ENCODE measurements around the gene IL1F10.

Gene IL1F10

DNA sequence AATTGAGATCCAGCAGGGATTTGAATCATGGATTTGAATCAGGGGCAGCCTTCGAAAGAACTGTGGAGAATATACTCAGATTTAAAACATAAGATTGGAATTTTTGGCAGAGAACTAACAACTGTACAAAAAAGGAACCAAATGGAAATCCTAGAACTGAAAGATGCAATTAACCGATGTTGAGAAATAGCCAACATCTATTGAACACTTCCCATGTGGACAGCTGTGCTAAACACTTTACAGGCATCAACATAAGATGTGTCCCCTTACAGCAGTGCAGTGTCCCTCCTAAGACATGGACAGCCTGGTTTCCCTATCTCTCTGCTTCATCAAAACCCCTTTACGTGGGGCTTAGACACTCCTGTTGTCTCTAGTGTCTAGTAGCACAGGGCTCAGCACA lies 56.0 kb downstream of the IL1F10 start:
- ATAC-seq: no peak
- TF ChIP-seq TOX (CRISPR knock-in tag; IDR thresholded peaks at IDR 0.05; ENCODE audit: borderline replicate concordance) (no peak), ZFP30 (CRISPR knock-in tag; IDR thresholded peaks at IDR 0.05) (no peak), ZC3H10 (CRISPR knock-in tag; IDR thresholded peaks at IDR 0.05) (no peak), POU6F1 (CRISPR knock-in tag; IDR thresholded peaks at IDR 0.05; ENCODE audit: borderline replicate concordance, low read depth) (no peak), SNAI2 (CRISPR knock-in tag; IDR thresholded peaks at IDR 0.05) (no peak), PATZ1 (CRISPR knock-in tag; IDR thresholded peaks at IDR 0.05; ENCODE audit: borderline replicate concordance) (no peak), ISL1 (CRISPR knock-in tag; IDR thresholded peaks at IDR 0.05) (no peak), CSDC2 (CRISPR knock-in tag; IDR thresholded peaks at IDR 0.05) (no peak)
- TF ChIP-seq, protein P1, sequence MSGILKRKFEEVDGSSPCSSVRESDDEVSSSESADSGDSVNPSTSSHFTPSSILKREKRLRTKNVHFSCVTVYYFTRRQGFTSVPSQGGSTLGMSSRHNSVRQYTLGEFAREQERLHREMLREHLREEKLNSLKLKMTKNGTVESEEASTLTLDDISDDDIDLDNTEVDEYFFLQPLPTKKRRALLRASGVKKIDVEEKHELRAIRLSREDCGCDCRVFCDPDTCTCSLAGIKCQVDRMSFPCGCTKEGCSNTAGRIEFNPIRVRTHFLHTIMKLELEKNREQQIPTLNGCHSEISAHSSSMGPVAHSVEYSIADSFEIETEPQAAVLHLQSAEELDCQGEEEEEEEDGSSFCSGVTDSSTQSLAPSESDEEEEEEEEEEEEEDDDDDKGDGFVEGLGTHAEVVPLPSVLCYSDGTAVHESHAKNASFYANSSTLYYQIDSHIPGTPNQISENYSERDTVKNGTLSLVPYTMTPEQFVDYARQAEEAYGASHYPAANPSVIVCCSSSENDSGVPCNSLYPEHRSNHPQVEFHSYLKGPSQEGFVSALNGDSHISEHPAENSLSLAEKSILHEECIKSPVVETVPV (CRISPR knock-in tag; IDR thresholded peaks at IDR 0.05): no peak

DNA sequence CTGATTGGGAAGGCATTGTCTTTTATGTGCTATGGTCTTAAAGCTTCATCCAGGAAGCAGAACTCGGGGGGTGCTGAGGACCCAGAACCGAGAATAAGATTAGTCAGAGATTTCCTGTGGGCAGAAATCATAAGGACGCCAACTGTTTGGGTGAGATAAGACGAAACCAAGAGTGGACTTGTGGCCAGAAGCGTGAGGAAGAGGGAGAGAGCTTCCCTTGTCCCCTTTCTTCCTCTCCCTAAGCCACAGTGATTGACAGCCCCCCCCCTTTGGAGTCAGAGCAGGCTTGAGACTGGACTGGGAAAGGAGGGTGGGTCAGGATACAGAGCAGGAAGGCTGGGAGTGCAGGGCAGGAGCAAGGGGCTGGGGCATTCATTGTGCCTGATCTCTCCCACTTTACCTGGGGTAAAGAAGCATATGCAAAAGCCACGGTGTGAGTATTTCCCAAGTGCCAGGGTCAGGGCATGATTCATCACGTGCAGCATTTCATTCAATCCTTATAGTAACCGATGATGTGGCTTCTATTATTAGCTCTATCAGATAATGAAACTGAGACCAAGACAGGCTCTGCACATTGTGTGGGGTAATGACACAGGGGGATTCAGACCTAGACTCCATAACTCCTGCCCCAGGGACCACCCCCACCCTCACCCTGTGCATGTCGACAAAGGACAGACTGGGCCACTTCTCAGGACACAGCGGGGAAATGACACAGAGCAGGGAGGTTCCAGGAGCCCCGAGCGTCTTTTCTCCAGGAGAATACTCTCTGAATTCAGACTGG lies 56.6 kb downstream of the IL1F10 start:
- no peak for TF ChIP-seq ARNTL (CRISPR knock-in tag; IDR thresholded peaks at IDR 0.05; ENCODE audit: borderline replicate concordance, low read depth)
- no peak for TF ChIP-seq ZFP30 (CRISPR knock-in tag; IDR thresholded peaks at IDR 0.05)
- TF ChIP-seq BACH2 (CRISPR knock-in tag; IDR thresholded peaks at IDR 0.05; ENCODE audit: borderline replicate concordance): no peak
- TF ChIP-seq TOX (CRISPR knock-in tag; IDR thresholded peaks at IDR 0.05; ENCODE audit: borderline replicate concordance): no peak
- no peak for TF ChIP-seq ZNF70 (CRISPR knock-in tag; IDR thresholded peaks at IDR 0.05)
- TF ChIP-seq CSDC2 (CRISPR knock-in tag; IDR thresholded peaks at IDR 0.05): no peak
- no peak for TF ChIP-seq ISL1 (CRISPR knock-in tag; IDR thresholded peaks at IDR 0.05)
- TF ChIP-seq, protein P2, sequence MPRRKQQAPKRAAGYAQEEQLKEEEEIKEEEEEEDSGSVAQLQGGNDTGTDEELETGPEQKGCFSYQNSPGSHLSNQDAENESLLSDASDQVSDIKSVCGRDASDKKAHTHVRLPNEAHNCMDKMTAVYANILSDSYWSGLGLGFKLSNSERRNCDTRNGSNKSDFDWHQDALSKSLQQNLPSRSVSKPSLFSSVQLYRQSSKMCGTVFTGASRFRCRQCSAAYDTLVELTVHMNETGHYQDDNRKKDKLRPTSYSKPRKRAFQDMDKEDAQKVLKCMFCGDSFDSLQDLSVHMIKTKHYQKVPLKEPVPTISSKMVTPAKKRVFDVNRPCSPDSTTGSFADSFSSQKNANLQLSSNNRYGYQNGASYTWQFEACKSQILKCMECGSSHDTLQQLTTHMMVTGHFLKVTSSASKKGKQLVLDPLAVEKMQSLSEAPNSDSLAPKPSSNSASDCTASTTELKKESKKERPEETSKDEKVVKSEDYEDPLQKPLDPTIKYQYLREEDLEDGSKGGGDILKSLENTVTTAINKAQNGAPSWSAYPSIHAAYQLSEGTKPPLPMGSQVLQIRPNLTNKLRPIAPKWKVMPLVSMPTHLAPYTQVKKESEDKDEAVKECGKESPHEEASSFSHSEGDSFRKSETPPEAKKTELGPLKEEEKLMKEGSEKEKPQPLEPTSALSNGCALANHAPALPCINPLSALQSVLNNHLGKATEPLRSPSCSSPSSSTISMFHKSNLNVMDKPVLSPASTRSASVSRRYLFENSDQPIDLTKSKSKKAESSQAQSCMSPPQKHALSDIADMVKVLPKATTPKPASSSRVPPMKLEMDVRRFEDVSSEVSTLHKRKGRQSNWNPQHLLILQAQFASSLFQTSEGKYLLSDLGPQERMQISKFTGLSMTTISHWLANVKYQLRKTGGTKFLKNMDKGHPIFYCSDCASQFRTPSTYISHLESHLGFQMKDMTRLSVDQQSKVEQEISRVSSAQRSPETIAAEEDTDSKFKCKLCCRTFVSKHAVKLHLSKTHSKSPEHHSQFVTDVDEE (CRISPR knock-in tag; IDR thresholded peaks at IDR 0.05): no peak
- no peak for TF ChIP-seq RARB (CRISPR knock-in tag; IDR thresholded peaks at IDR 0.05)
- TF ChIP-seq, protein P3, sequence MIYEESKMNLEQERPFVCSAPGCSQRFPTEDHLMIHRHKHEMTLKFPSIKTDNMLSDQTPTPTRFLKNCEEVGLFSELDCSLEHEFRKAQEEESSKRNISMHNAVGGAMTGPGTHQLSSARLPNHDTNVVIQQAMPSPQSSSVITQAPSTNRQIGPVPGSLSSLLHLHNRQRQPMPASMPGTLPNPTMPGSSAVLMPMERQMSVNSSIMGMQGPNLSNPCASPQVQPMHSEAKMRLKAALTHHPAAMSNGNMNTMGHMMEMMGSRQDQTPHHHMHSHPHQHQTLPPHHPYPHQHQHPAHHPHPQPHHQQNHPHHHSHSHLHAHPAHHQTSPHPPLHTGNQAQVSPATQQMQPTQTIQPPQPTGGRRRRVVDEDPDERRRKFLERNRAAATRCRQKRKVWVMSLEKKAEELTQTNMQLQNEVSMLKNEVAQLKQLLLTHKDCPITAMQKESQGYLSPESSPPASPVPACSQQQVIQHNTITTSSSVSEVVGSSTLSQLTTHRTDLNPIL (CRISPR knock-in tag; IDR thresholded peaks at IDR 0.05; ENCODE audit: low read depth): no peak
- TF ChIP-seq POU6F1 (CRISPR knock-in tag; IDR thresholded peaks at IDR 0.05; ENCODE audit: borderline replicate concordance, low read depth): no peak
- ATAC-seq: peak; percentile 48; the same call in 2 of the 3 replicates

All from SK-N-SH treated with all-trans-retinoic acid at 6 μM for 48 hours (cell line).